NCI-H1436 treated with DMSO at 0.1 percent for 48 hours (cell line): ENCODE data around the gene WDR18.

Experiments used
- DNase-seq: peaks from one replicate; lab custom pipeline; 2025; lab: John Stamatoyannopoulos, UW

WDR18 gene

DNA sequence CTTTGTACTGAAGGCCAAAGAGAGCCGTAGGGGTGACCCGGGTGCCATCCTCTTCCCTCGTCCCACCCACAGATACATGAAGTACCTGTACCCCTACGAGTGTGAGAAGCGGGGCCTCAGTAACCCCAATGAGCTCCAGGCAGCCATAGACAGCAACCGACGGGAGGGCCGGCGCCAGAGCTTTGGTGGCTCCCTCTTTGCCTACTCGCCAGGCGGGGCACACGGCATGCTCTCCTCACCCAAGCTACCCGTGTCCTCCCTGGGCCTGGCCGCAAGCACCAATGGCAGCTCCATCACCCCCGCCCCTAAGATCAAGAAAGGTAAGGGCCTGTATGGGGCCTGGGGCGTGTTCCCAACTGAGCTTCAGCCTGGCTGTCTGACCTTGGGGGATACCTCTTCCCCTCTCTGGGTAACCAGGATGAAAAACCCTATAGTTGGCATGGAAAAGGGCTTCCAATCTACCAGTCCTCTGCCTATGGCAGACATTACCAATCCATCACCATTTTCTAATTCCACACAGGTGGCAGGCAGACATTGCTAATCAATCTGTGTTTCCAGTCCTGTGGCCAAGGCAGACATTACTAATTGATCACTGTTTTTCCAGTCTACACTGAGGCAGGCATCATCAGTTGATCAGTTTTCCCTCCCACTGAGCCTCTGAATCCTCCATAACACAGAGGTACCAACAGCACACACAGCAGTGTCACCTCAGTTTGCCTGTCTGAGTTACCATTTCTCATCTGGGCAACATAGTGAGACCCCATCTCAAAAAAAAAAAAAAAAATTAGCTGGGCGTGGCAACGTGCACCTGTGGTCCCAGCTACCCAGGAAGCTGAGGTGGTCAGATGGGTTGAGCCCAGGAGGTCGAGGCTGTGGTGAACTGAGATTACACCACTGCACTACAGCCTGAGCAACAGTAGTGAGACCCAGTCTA is 19.1 kb upstream of the WDR18 start:
- DNase-seq: no peak

DNA sequence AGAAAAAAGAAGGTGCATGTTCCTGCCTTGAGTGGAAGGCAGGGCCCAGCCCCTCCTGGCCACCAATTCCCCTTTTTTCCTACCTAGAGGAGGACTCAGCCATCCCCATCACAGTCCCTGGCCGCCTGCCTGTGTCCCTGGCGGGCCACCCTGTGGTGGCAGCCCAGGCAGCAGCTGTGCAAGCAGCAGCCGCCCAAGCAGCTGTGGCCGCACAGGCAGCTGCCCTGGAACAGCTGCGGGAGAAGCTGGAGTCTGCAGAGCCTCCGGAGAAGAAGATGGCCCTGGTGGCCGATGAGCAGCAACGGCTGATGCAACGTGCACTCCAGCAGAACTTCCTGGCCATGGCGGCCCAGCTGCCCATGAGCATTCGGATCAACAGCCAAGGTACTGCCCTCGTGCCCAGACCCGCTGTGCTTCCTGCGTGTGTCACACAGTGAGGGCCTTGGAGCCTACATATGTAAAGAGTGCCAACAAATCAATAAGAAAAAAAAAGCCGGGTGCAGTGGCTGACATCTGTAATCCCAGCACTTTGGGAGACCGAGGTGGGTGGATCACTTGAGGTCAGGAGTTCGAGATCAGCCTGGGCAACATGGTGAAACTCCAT is 17.6 kb upstream of the WDR18 start:
- no peak for DNase-seq

DNA sequence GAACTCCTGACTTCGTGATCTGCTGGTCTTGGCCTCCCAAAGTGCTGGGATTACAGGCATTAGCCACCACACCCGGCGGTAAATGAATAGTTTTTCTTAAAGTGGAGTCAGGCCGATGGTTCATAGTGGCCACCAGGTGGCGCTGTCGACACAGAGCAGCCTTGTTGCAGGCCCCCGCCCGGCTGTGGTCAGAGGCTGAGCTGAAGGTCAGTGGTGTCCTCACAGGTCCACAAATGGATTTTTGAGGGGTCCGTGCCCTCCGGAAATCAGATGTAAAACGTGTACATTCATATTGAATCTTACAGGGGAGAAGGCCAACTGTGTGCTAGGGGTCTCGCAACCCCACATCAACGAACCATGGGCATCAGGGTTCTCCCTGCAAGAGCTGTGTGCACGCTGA is 13.4 kb upstream of the WDR18 start:
- no peak for DNase-seq

DNA sequence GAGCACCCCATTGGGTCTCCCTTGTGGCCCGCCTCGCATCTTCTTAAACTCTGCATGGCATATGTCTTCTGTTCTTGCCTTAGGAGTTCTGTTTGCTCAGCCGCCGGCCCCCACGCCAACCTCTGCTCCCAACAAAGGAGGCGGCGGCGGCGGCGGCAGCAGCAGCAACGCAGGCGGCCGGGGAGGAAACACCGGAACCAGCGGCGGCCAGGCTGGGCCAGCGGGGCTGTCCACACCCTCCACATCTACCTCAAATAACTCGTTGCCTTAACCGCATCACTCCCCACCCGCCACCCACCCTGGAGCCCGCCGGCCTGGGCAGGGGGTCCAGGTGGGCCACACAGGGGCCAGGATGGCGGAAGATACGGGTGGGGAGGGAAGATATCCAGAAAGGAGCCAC is 12.3 kb upstream of the WDR18 start:
- no peak for DNase-seq

DNA sequence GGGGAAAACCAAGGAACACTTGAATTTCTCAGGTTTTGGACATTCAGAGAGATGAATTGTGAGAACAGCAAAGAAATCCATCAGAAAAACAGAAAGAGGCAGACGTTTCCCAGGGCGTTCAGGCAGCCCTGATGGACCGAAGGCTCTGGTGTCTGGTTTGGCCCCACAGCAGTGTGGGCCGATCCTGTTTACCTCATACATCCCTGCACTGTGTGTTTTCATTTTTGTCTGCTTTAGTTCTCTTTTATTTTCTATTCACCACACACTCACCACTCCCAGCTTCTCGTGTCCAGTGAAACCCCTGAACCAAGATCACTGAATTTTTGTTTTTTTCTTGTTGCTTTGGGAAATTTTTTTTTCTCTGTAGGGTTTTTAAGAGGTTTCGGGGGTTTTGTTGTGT is 11.9 kb upstream of the WDR18 start:
- DNase-seq: no peak

DNA sequence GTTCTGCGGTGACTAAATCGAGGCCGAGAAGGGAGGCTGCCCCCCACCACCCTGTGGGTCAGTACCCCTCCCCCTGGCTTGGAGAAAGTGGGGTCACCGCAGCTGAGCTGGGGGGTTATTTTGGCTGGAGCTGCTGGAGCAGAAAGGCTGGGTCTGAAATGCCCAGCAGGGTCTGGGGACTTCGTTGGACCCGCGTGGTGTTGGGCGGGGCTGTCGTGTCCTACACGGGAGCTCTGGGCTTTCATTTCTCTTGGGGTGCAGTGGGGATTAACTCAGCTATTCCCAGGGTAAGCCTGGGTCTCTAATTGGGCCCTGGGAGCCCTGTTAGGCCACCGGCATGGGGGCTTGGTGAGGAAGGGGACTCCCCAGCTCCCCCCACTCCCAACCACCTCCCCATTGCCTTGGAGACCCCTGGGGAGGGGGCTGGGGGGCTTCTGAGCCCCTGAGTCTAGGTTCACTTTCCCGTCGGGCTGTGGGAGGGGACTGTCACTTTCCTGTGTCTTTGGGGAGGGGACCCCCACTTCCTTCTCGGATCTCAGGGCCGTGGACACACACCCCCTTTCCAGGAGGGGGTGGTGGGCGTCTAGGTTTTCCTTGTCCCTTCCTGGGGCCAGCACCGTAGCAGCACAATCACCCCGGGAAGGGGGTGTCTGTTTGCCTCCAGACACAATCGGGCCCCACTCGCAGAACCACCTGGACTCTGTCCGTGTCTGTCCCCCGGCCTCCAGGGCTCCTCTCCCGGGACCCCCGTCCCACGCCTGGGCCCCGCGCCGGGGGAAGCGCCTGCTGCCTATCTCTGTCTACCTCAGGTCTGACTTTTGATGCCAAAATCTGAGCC is 10.2 kb upstream of the WDR18 start:
- no peak for DNase-seq

DNA sequence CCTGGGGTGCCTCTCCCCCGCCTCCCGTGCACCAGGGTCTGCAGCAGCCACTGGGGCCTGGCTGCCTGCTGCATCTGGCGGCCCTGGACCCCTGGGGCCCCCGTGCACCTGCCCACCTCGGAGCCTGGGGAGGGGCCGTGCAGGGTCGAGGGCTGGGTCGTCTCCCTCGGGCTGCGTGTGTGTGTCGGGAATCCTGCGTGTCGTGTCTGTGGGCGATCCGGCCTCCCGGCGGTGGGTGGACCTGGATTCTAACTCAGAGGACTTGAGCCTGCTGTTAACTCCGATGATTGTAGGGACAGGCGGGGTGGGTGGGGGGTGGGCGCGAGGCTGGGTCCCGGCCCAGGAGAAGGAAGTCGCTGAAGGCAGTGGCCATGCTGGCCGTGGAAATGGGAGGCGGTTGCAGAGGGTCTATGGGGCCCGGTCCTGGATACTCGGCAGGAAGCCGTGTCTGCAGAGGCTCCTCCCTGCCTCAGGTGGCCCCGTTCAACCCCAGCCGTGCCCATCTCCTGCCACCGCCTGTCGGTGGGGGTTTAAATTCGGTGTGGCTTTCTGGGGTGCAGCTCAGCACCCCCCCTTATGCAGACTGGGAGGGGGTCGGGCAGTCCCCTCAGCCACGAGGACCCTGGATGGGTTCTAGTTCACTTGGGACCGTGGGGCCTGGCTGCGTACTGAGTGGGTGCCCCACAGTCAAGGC is 9.4 kb upstream of the WDR18 start:
- no peak for DNase-seq

DNA sequence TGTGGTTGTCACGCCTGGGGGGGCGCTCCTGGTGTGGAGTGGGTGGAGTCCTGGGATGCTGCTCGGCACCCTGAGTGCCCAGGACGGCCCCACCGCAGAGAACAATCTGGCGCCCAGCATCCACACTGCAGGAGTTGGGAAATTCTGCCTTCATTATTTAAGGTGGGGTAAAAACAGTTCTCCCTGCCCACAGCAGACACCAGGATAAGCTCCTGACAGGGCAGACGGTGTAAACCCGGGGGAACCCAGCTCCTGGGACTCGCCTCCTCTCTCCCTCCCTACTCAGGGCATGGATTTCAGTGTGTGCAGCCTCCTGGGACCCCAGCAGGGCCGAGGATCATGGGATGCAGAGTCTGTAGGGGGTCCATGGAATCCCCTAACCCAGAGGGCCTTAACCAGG is 7.7 kb upstream of the WDR18 start:
- DNase-seq: no peak

DNA sequence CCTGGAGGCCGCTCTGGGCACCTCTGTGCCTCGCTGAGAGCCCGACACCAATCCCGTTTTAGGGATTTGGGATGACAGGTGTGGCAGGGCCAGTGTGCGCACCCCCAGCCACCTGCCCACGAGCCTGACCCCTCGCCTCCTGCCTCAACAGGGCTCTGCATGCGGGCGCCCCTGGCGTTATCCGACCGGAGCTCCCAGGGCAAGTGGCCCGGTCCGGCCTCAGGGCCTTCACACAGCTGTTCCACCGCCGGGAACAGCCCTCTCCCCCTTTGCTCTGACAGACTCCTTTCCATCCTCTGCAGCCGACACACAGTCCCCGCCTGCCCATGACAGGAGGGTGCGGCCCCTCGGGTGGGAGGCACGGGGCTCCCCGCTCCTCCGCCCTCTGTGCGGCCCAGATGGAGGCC is 7.1 kb upstream of the WDR18 start:
- no peak for DNase-seq

DNA sequence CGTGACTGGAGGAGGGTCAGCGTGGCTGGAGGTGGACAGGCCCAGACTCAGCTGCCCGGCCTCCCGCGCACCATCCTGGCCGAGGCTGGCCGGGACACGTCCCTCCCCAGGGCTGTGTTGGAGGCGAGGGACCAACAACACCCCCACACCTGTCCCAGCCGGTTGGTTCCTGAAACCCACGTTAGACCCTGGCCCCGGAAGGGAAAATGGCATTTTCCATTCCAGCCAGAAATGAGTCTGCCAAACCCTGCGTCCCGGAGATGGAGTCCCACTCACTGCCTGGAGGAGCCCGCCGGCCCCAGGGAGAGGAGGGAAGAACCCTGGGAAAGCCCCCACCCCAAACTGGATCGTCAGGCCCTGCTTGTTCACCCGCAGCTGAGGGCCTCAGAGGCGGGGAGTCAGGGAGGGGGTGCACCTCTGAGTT is 4.8 kb upstream of the WDR18 start:
- no peak for DNase-seq

DNA sequence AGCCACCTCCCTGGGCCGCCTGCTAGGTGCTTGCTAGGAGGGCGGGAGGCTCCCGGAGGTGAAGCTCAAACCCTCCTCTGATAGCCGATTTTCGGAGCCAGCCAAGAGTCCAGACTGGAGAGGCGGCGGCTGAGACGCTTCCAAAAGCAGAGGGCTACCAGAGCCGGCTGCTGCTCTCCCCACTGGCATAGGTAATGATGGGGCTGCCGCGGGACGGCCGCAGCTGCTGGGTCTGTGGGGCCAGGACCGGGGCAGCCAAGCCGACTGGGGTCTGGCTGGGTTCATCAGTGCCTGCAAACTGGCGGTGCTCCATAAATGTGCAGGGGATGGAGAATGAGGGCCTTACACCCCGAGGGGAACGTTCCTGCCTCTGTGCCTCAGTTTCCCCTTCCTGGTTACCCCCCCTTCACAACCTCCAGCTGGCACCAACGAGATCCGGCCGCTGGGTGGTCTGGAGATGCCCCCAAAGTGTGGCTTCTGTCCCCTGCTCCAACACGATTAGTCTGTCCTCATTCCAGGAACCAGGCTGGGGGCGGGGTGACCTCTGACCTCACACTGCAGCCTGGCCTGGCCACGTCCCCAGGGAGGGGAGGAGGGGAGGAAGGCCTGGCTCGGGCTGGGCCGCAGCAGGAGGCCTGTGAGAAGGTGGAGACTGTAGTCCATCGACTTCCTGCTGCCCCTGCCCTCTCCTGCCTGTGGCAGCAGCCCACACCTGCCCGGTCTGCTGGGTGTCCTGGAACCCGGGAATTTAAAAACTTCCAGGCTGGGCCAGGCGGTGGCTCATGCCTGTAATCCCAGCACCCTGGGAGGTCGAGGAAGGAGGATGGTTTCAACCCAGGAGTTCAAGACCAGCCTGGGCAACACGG is 3.8 kb upstream of the WDR18 start:
- DNase-seq: no peak

DNA sequence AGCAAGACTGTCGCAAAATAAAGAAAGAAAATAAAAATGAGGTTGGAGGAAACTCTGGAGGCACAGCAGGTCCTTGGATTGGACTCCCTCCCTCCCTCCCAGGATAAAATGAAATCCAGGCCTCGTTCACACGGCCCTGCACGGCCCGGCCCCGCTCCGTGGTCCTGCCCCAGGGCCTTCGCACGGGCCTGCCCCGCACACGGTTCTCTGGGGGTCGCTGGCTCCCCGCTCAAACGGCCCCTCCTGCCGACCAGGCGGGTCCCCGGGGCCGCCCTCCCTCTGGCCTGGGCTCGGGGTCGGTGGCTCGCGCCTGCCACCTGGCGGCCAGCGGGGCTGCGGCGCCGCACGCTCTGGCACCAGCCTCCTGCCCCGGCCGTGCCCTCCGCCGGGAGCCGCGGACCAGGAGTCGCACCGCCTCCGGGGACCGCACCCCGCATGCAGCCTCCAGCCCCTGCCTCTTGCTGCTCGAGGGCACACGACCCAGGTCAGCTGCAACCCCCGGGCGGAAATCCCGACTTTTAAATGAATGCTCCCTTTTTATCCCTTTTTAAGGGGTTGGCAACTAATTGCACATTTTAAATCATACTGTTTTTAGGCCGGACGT is 1.5 kb upstream of the WDR18 start:
- no peak for DNase-seq

DNA sequence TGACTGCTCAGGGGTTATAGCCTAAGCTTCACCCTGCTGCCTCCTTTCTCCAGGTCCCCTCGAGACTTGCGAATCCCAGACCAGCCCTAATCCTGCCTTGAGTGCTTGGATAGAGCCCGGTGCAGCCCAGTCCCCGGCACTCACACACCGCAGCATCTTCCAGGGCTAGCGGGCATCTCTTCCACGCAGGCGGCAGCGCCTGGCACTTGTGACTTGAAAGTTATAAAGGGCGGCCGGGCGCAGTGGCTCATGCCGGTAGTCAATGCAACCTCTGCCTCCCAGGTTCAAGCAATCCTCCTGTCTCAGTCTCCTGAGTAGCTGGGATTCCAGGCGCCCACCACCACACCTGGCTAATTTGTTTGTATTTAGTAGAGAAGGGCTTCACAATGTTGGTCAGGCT is 1.9 kb downstream of the WDR18 start:
- no peak for DNase-seq

DNA sequence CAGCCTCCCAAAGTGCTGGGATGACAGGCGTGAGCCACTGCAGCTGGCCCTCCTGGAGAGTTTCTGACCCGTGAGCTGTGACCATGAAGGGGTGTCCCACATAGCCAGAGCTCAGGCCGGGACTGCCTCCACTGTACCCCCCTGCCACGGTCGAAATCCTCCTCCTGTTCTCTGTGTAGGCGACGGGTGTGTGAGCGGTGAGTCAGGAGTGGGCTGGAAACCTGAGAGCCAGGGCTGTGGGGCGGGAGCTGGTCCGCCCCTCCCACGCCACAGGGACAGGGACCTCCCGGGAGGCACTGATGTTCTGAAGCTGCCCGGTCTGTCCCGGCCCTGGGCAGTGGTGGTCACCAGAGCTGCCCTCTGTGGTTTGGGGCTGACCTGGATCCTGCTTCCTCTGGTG is 3.9 kb downstream of the WDR18 start:
- DNase-seq: no peak

DNA sequence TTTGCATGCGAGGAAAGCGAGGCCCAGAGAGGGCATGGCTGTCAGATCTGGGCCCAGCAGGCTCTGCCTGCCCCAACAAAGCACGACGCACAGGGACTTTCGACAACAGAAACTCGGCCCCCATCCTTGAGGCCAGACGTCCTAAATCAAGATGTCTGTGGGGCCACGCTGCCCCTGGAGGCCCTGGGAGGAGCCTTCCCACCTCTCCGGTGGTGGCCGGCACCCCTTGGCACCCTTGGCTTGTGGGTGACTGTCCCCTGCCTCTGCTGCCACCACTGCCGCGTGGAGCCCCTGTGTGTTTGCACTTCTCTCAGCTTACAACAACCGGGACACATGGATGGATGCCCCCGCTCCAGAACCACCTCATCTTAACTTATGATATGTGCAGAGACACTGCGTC is 4.4 kb downstream of the WDR18 start:
- DNase-seq: no peak

DNA sequence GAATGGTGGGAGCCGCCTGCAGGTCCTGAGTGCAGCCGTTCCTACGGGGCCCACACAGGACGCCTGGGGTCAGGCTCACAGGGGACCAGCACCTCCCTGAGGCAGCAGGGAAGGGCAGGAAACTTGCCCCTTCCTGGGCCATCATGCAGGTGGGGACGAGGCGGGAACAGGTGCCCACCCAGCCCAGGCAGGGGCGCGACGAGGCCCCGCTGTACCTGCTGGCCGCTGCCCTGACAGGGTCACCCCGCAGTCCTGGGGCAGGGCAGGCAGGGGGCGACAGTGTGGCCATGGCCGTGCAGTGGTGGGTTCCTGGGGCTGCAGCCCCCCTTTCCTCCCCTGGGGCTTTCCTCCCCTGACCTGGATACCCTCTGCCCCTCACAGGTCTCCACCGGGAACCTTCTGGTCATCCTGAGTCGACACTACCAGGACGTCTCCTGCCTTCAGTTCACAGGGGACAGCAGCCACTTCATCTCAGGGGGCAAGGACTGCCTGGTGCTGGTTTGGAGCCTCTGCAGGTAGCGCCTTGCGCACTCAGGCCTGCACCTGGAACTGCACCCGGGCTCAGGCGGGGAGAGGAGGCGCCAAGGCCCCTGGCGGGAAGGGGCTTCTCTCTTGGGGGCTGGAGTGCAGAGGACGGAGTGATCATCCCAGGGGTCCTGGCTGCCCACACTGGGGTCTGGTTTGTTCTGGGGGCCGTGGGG is 5.4 kb downstream of the WDR18 start:
- no peak for DNase-seq

DNA sequence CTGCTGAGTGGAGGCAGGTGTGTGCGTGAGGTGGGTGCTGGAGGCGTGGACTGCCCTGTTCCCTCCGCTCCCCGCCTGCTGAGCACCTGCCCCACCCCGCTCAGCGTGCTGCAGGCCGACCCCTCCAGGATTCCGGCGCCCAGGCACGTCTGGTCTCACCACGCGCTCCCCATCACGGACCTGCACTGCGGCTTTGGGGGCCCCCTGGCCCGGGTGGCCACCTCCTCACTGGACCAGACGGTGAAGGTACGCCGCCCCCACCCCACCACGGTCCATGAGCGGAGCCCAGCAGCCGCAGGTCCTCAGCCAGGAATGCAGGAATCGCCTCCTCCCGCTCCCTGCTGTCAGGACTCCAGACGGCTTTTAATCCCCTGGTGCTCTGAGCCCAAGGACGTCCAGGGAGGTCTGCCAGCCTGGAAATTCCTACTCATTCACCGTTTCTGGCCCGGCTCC is 6.0 kb downstream of the WDR18 start:
- DNase-seq: no peak

DNA sequence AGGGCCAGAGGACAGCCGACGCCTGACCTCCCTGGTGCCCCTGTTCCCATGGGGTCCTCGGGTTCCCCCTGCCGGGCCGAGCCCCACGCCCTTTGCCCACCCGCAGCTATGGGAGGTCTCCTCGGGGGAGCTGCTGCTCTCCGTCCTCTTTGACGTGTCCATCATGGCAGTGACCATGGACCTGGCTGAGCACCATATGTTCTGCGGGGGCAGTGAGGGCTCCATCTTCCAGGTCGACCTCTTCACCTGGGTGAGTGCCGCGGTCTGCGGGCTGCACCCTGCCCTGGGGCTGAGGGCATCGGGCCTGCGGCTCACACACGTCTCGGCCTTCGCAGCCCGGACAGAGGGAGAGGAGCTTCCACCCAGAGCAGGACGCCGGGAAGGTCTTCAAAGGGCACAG is 6.6 kb downstream of the WDR18 start:
- DNase-seq: no peak

DNA sequence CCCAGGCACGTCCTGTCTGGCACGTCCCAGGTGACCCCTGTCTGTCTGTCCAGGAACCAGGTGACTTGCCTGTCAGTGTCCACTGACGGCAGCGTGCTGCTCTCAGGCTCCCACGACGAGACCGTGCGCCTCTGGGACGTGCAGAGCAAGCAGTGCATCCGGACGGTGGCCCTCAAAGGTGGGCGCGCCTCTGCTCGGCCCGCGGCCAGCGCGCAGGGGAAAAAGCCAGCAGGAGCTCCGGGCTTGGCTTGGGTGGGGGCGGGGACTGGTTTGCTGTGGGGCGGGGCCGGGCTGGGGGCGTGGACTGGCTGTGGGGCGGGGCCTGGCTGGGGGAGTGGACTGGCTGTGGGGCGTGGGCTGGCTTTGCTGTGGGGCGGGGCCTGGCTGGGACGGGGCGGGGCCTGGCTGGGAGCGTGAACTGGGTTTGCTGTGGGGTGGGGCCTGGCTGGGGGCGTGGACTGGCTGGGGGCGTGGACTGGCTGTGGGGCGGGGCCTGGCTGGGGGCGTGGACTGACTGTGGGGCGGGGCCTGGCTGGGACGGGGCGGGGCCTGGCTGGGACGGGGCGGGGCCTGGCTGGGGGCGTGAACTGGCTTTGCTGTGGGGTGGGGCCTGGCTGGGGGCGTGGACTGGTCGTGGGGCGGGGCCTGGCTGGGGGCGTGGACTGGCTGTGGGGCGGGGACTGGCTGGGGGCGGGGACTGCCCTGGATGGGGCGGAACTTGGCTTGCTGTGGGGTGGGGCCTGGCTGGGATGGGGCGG is 7.2 kb downstream of the WDR18 start:
- no peak for DNase-seq
